NCI-H1694 treated with DMSO at 0.1 percent for 48 hours (cell line): Measurements from ENCODE around the gene ATP1B2.
"Not testable (repeated sequence)": the region's sequence is repeated elsewhere in the genome, so short reads cannot be mapped to it uniquely, and the experiment has no call there.

Source experiments
- DNase-seq: peaks from one replicate; lab custom pipeline; 2025; lab: John Stamatoyannopoulos, UW

Gene ATP1B2

GRCh38 chr17:7650509-7651096, at the start of gene ATP1B2:
Gene ATP1B2, plus strand, starts transcription at chr17:7650926. Its CDS starts 593 bp downstream, at chr17:7651519.
- DNase-seq: peak; percentile 55

GRCh38 chr17:7606280-7606679, 44.4 kb upstream of the ATP1B2 start:
- no peak for DNase-seq

GRCh38 chr17:7610641-7611040, 40.1 kb upstream of the ATP1B2 start:
- DNase-seq: no peak

GRCh38 chr17:7611635-7612293, 39.0 kb upstream of the ATP1B2 start:
- no peak for DNase-seq

GRCh38 chr17:7612294-7612640, 38.5 kb upstream of the ATP1B2 start:
- no peak for DNase-seq

- no peak for DNase-seq
Observed at GRCh38 chr17:7613769-7614424, 36.8 kb upstream of the ATP1B2 start.

- DNase-seq: peak; percentile 100
Observed at GRCh38 chr17:7614425-7615264, 36.1 kb upstream of the ATP1B2 start, which contains the start of gene FXR2. Gene FXR2, minus strand, starts transcription at chr17:7614897. Its CDS starts 365 bp downstream, at chr17:7614532.

GRCh38 chr17:7615265-7615747, 35.4 kb upstream of the ATP1B2 start:
- DNase-seq: no peak

- no peak for DNase-seq
Observed at GRCh38 chr17:7618608-7619007, 32.1 kb upstream of the ATP1B2 start.

GRCh38 chr17:7620835-7621234, 29.9 kb upstream of the ATP1B2 start:
- DNase-seq: no peak

- DNase-seq: no peak
Observed at GRCh38 chr17:7623661-7624060, 27.1 kb upstream of the ATP1B2 start.

- DNase-seq: not testable (repeated sequence)
Observed at GRCh38 chr17:7625749-7626148, 25.0 kb upstream of the ATP1B2 start.

GRCh38 chr17:7626307-7626706, 24.4 kb upstream of the ATP1B2 start:
- no peak for DNase-seq

- no peak for DNase-seq
Observed at GRCh38 chr17:7626956-7627249, 23.8 kb upstream of the ATP1B2 start.

GRCh38 chr17:7627250-7628121, 23.2 kb upstream of the ATP1B2 start, which contains the start of gene SAT2:
Gene SAT2, minus strand, starts transcription at chr17:7627821. Its CDS starts 186 bp downstream, at chr17:7627635.
- peak; percentile 88 for DNase-seq

- DNase-seq: no peak
Observed at GRCh38 chr17:7629939-7630571, 20.7 kb upstream of the ATP1B2 start, which contains the start of gene SHBG. Gene SHBG, plus strand, starts transcription at chr17:7630135. Its CDS starts 38 bp downstream, at chr17:7630173.

GRCh38 chr17:7631398-7632380, 19.0 kb upstream of the ATP1B2 start:
- no peak for DNase-seq

- DNase-seq: peak; percentile 30
Observed at GRCh38 chr17:7632492-7632894, 18.2 kb upstream of the ATP1B2 start.

GRCh38 chr17:7633093-7633492, 17.6 kb upstream of the ATP1B2 start:
- no peak for DNase-seq
